ENCODE data around the gene TFAM. TPM values are rescaled to one million over a fixed set of nuclear protein-coding genes. Genes with fewer than 3 reads are reported as not detected.

TFAM gene
- total and polyA plus RNA-seq, 4 donors = 12.5 to 22.9 (median 18.4) TPM

DNA sequence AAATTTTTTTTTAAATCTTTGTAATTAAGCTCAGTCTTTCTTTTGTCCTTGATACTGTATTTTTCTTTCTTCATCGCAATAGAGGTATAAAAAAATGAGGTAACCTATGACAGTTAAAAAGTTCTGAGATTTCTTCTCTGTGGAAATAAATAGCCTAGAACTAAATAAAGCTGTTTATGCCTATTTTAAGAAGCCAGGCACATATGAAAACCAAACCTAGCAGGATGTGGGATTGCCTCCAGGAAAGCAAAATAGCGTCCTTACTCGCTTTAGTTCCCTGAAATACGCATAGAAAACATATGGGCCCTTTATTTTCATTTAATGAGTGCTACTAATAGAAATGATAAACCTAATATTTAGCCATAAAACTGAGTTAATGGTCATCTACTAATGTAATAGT lies 43.8 kb upstream of the TFAM start:
- no peak for TF ChIP-seq HNF4A (conservative IDR thresholded peaks at IDR 0.05)
- no peak for TF ChIP-seq FOXA1 (IDR thresholded peaks at IDR 0.05)
- TF ChIP-seq NR2F2 (IDR thresholded peaks at IDR 0.05) = no peak
- TF ChIP-seq RAD21 (IDR thresholded peaks at IDR 0.05) = no peak
- TF ChIP-seq, protein P1, sequence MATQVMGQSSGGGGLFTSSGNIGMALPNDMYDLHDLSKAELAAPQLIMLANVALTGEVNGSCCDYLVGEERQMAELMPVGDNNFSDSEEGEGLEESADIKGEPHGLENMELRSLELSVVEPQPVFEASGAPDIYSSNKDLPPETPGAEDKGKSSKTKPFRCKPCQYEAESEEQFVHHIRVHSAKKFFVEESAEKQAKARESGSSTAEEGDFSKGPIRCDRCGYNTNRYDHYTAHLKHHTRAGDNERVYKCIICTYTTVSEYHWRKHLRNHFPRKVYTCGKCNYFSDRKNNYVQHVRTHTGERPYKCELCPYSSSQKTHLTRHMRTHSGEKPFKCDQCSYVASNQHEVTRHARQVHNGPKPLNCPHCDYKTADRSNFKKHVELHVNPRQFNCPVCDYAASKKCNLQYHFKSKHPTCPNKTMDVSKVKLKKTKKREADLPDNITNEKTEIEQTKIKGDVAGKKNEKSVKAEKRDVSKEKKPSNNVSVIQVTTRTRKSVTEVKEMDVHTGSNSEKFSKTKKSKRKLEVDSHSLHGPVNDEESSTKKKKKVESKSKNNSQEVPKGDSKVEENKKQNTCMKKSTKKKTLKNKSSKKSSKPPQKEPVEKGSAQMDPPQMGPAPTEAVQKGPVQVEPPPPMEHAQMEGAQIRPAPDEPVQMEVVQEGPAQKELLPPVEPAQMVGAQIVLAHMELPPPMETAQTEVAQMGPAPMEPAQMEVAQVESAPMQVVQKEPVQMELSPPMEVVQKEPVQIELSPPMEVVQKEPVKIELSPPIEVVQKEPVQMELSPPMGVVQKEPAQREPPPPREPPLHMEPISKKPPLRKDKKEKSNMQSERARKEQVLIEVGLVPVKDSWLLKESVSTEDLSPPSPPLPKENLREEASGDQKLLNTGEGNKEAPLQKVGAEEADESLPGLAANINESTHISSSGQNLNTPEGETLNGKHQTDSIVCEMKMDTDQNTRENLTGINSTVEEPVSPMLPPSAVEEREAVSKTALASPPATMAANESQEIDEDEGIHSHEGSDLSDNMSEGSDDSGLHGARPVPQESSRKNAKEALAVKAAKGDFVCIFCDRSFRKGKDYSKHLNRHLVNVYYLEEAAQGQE (IDR thresholded peaks at IDR 0.05) = no peak
- TF ChIP-seq YY1 (IDR thresholded peaks at IDR 0.05) = no peak
- TF ChIP-seq FOXA2 (IDR thresholded peaks at IDR 0.05) = no peak
- TF ChIP-seq RXRA (IDR thresholded peaks at IDR 0.05) = no peak
- TF ChIP-seq, protein P2, sequence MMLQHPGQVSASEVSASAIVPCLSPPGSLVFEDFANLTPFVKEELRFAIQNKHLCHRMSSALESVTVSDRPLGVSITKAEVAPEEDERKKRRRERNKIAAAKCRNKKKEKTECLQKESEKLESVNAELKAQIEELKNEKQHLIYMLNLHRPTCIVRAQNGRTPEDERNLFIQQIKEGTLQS (IDR thresholded peaks at IDR 0.05) = no peak
- H3K36me3 ChIP-seq (ENCODE audit: control insufficient read depth in 4 of 4, insufficient read depth in 3 of 4, low read depth in 1 of 4, low read length in 3 of 4) = peaks cover 0 to 3% (median 0%) of the 10 kb centered on the region in 4 donors
- H3K27me3 ChIP-seq (ENCODE audit: control insufficient read depth in 4 of 4, insufficient read depth in 4 of 4, low read length in 3 of 4) = no peaks in the 10 kb centered on the region
- H3K9me3 ChIP-seq (ENCODE audit: control insufficient read depth in 4 of 4, low read length in 3 of 4) = no peaks in the 10 kb centered on the region
- H3K9ac ChIP-seq (ENCODE audit: low read depth in 1 of 2, low read length in 2 of 2) = no peak overlapping the region
- no peak overlapping the region for H3K4me3 ChIP-seq (ENCODE audit: low read depth in 1 of 3, low read length in 3 of 3)
- peaks cover 0 to 2% (median under 1%) of the 10 kb centered on the region in 4 donors for H3K4me1 ChIP-seq (ENCODE audit: control insufficient read depth in 4 of 4, insufficient read depth in 4 of 4, low read length in 3 of 4)
- WGBS = 89% methylated on average over 4 of the region's 4 CpGs
- H3K27ac ChIP-seq (ENCODE audit: low read depth in 1 of 2, low read length in 2 of 2) = no peak overlapping the region
- no peak for DNase-seq (ENCODE audit: low spot score)

- whole genome bisulfite sequencing = 91% methylated on average over 1 of the region's 1 CpG
- H3K4me3 ChIP-seq (ENCODE audit: low read depth in 1 of 3, low read length in 3 of 3) = no peak overlapping the region
- TF ChIP-seq FOXA2 (IDR thresholded peaks at IDR 0.05) (no peak), HNF4G (IDR thresholded peaks at IDR 0.05) (no peak), RXRA (IDR thresholded peaks at IDR 0.05) (no peak), EGR1 (IDR thresholded peaks at IDR 0.05; ENCODE audit: low read depth in 2 of 2) (no peak), ZBTB33 (IDR thresholded peaks at IDR 0.05) (no peak), SP1 (IDR thresholded peaks at IDR 0.05) (no peak), HNF4A (conservative IDR thresholded peaks at IDR 0.05) (no peak), YY1 (IDR thresholded peaks at IDR 0.05) (no peak), JUND (IDR thresholded peaks at IDR 0.05) (no peak), RAD21 (IDR thresholded peaks at IDR 0.05) (no peak)
- TF ChIP-seq, protein P2 (IDR thresholded peaks at IDR 0.05) = no peak
These were observed 43.3 kb upstream of the TFAM start for GRCh38 chr10:58341947-58342346.

More at GRCh38 chr10:58341947-58342346, 43.3 kb upstream of the TFAM start:
- no peak overlapping the region for H3K9ac ChIP-seq (ENCODE audit: low read depth in 1 of 2, low read length in 2 of 2)
- no peaks in the 10 kb centered on the region for H3K27me3 ChIP-seq (ENCODE audit: control insufficient read depth in 4 of 4, insufficient read depth in 4 of 4, low read length in 3 of 4)
- H3K4me1 ChIP-seq (ENCODE audit: control insufficient read depth in 4 of 4, insufficient read depth in 4 of 4, low read length in 3 of 4) = peaks cover 0 to 1% (median 0%) of the 10 kb centered on the region in 4 donors
- DNase-seq (ENCODE audit: low spot score) = no peak
- no peaks in the 10 kb centered on the region for H3K9me3 ChIP-seq (ENCODE audit: control insufficient read depth in 4 of 4, low read length in 3 of 4)
- H3K36me3 ChIP-seq (ENCODE audit: control insufficient read depth in 4 of 4, insufficient read depth in 3 of 4, low read depth in 1 of 4, low read length in 3 of 4) = peaks cover 0 to 3% (median 0%) of the 10 kb centered on the region in 4 donors
- no peak overlapping the region for H3K27ac ChIP-seq (ENCODE audit: low read depth in 1 of 2, low read length in 2 of 2)

All from liver (tissue), 9 donors.